Suprapubic skin (tissue), 4 donors: Measurements from ENCODE around the gene FAM3A.

Source experiments
- CTCF ChIP-seq, 2 donors: fragments of 200-600 bp in 1 of 2; fragments of 450-650 bp in 1 of 2; sonication (generic) in 1 of 2; IDR thresholded peaks; one replicate each; pipeline ENCODE4 v1.5.1; 2016 to 2019; ENCODE audit warnings: antibody characterized with exemption in 2 of 2, mild to moderate bottlenecking in 1 of 2, moderate library complexity in 1 of 2
- POLR2A ChIP-seq, 2 donors: fragments of 450-650 bp; IDR thresholded peaks; one replicate each; pipeline ENCODE4 v1.6.1; 2017; ENCODE audit warnings: antibody characterized with exemption in 2 of 2, mild to moderate bottlenecking in 2 of 2, moderate library complexity in 2 of 2
- POLR2AphosphoS5 ChIP-seq, 3 donors: sonication (generic); formaldehyde crosslinking; IDR thresholded peaks; one replicate each; pipeline ENCODE4 v1.6.1; 2017; ENCODE audit warnings: antibody characterized with exemption in 3 of 3

- no peak for TF ChIP-seq CTCF (IDR thresholded peaks at IDR 0.05)
- no peak for TF ChIP-seq POLR2A (IDR thresholded peaks at IDR 0.05)
- TF ChIP-seq POLR2AphosphoS5 (IDR thresholded peaks at IDR 0.05) = no peak
Observed at GRCh38 chrX:154535892-154536291, 19.9 kb upstream of the FAM3A start.
